GM13976 (cell line): ENCODE data around the gene ZBTB17.
"Not testable (repeated sequence)": the region's sequence is repeated elsewhere in the genome, so short reads cannot be mapped to it uniquely, and the experiment has no call there.

ENCODE experiments used
- DNase-seq: peaks from one replicate; pipeline ENCODE4 v3.0.0; 2012; ENCODE audit warnings: low spot score
- in situ Hi-C: fragments of 300-500 bp; cut with MboI; formaldehyde crosslinking; loops from one replicate; pipeline ENCODE4 v1.12.0; 2022; ENCODE audit warnings: low sequenced_read_pairs, mixed read lengths, inconsistent platforms; ENCODE audit not compliant: unreplicated experiment
- TF ChIP-seq, protein P1 (sequence below): IDR thresholded peaks from 2 replicates; pipeline ENCODE4 v1.5.1; 2012; ENCODE audit warnings: borderline replicate concordance, mild to moderate bottlenecking; ENCODE audit not compliant: insufficient read depth; ENCODE audit errors: extremely low read depth, missing control alignments, control extremely low read depth

ZBTB17 gene

GRCh38 chr1:15908597-15908996 lies 67.3 kb downstream of the ZBTB17 start:
- in situ Hi-C loops, result no loop called here
- TF ChIP-seq, protein P1, sequence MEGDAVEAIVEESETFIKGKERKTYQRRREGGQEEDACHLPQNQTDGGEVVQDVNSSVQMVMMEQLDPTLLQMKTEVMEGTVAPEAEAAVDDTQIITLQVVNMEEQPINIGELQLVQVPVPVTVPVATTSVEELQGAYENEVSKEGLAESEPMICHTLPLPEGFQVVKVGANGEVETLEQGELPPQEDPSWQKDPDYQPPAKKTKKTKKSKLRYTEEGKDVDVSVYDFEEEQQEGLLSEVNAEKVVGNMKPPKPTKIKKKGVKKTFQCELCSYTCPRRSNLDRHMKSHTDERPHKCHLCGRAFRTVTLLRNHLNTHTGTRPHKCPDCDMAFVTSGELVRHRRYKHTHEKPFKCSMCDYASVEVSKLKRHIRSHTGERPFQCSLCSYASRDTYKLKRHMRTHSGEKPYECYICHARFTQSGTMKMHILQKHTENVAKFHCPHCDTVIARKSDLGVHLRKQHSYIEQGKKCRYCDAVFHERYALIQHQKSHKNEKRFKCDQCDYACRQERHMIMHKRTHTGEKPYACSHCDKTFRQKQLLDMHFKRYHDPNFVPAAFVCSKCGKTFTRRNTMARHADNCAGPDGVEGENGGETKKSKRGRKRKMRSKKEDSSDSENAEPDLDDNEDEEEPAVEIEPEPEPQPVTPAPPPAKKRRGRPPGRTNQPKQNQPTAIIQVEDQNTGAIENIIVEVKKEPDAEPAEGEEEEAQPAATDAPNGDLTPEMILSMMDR, result no peak
- no peak for DNase-seq

DNA sequence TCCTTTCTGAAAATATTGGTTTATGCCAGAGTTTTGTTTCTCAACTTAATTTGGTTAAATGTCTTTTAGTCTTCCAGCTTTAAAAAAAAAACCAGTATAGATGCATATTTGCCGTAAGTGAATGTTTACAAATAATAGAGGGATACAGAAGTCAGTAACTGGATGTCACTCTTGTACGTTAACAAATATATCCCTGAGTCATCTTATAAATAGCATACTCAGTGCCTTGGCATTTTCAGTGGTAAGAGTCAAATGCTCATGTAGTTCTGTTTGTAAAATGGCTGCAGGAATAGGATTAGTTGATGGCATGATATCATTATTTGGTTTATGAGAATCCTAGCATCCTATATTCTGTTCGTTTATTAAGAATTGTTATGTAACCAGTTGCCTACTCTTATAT lies 73.0 kb downstream of the ZBTB17 start:
- TF ChIP-seq, protein P1, result no peak
- no peak for DNase-seq
- in situ Hi-C loops, result no loop called here

DNA sequence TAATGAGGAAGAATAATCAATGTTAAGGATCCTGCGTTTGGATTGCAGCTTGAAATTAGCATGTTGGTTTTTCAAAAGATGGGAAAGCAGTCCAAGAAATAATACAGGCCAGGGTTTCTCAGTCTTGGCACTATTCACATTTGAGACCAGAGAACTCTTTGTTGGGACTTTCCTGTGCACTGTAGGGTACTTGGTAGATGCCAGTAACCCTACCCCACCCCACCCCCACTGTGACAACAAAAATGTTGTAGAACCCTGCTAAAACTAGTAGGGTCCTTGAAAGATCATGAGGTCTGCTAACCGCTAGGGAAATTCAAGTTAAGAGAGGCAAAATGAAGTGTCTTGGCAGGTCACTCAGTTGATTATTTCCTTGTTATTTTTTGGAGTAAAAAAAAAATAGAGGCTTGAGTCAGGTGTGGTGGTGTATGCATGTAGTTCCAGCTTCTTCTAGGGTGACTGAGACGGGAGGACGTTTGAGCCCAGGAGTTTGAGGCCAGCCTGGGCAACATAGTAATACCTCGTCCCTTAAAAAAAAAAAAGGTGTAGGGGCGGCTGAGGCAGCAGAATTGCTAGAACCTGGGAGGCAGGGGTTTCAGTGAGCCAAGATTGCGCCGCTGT lies 75.1 kb downstream of the ZBTB17 start:
- TF ChIP-seq, protein P1, result no peak
- in situ Hi-C loops, result no loop called here

GRCh38 chr1:15899266-15899665 lies 76.6 kb downstream of the ZBTB17 start:
- no peak for DNase-seq
- in situ Hi-C loops, result no loop called here
- TF ChIP-seq, protein P1, result no peak

More for the DNA sequence above, 75.1 kb downstream of the ZBTB17 start:
- DNase-seq, result no peak

- DNase-seq, in situ Hi-C loops: not testable (repeated sequence)
Measured at GRCh38 chr1:15896841-15897610, 78.9 kb downstream of the ZBTB17 start.

- in situ Hi-C loops, result no loop called here
- no peak for DNase-seq
- TF ChIP-seq, protein P1, result no peak
Measured at GRCh38 chr1:15895233-15895632, 80.7 kb downstream of the ZBTB17 start.

- in situ Hi-C loops, DNase-seq: not testable (repeated sequence)
Measured at GRCh38 chr1:15892857-15893599, 82.9 kb downstream of the ZBTB17 start.
